COLO668 (cell line): ENCODE measurements around the gene BCL2.
"Not testable (repeated sequence)": the region's sequence is repeated elsewhere in the genome, so short reads cannot be mapped to it uniquely, and the experiment has no call there.

Experiments used
- DNase-seq: peaks from one replicate; lab custom pipeline; 2025; ENCODE audit not compliant: unreplicated experiment; lab: John Stamatoyannopoulos, UW

BCL2 gene

GRCh38 chr18:63207143-63207790, 112.3 kb downstream of the BCL2 start:
- peak; percentile 93 for DNase-seq

GRCh38 chr18:63206433-63207142, 113.0 kb downstream of the BCL2 start:
- no peak for DNase-seq

GRCh38 chr18:63205791-63206252, 113.7 kb downstream of the BCL2 start:
- no peak for DNase-seq

- no peak for DNase-seq
These were observed 116.1 kb downstream of the BCL2 start for GRCh38 chr18:63203497-63203896.

GRCh38 chr18:63202828-63203227, 116.7 kb downstream of the BCL2 start:
- DNase-seq: no peak

GRCh38 chr18:63201456-63201855, 118.1 kb downstream of the BCL2 start:
- DNase-seq: not testable (repeated sequence)

GRCh38 chr18:63199743-63200241, 119.8 kb downstream of the BCL2 start:
- DNase-seq: no peak

- DNase-seq: no peak
These were observed 120.5 kb downstream of the BCL2 start for GRCh38 chr18:63198868-63199742.

GRCh38 chr18:63198098-63198760, 121.3 kb downstream of the BCL2 start:
- DNase-seq: no peak

GRCh38 chr18:63197246-63197869, 122.2 kb downstream of the BCL2 start:
- no peak for DNase-seq

GRCh38 chr18:63195326-63196159, 124.0 kb downstream of the BCL2 start:
- no peak for DNase-seq

- DNase-seq: no peak
These were observed 126.7 kb downstream of the BCL2 start for GRCh38 chr18:63192885-63193349.

- DNase-seq: no peak
These were observed 127.3 kb downstream of the BCL2 start for GRCh38 chr18:63192126-63192884.

GRCh38 chr18:63191413-63191812, 128.2 kb downstream of the BCL2 start:
- no peak for DNase-seq

- DNase-seq: not testable (repeated sequence)
These were observed 128.7 kb downstream of the BCL2 start for GRCh38 chr18:63190838-63191237.

GRCh38 chr18:63189817-63190216, 129.8 kb downstream of the BCL2 start:
- DNase-seq: no peak

- DNase-seq: no peak
These were observed 130.5 kb downstream of the BCL2 start for GRCh38 chr18:63189041-63189440.

GRCh38 chr18:63187791-63188460, 131.6 kb downstream of the BCL2 start:
- no peak for DNase-seq
